Vagina (tissue), 2 donors: ENCODE measurements around the gene EEF2K. TPM values are rescaled to one million over a fixed set of nuclear protein-coding genes. Genes with fewer than 3 reads are reported as not detected.

Experiments used
- DNase-seq, 2 donors: peaks; one replicate each; pipeline ENCODE4 v3.0.0-alpha.2; 2017; ENCODE audit errors: extremely low spot score in 2 of 2
- H3K27ac ChIP-seq: fragments of 200-600 bp; sonication (generic); one replicate; pipeline ENCODE4 v1.5.1; 2019
- H3K27me3 ChIP-seq: fragments of 200-600 bp; sonication (generic); one replicate; pipeline ENCODE4 v1.5.1; 2019
- H3K36me3 ChIP-seq, 2 donors: fragments of 200-600 bp; sonication (generic); one replicate each; pipeline ENCODE4 v1.5.1; 2017 to 2019
- H3K4me1 ChIP-seq: fragments of 200-600 bp; sonication (generic); one replicate; pipeline ENCODE4 v1.5.1; 2019
- H3K4me3 ChIP-seq, 2 donors: fragments of 200-600 bp; sonication (generic); 1 replicate in 1 of 2; 2 replicates in 1 of 2; pipeline ENCODE4 v1.5.1; 2016 to 2019
- H3K9me3 ChIP-seq: fragments of 200-600 bp; sonication (generic); one replicate; pipeline ENCODE4 v1.5.1; 2019
- CTCF ChIP-seq, 3 experiments: fragments of 450-650 bp in 2 of 3; fragments of 200-600 bp in 1 of 3; sonication (generic) in 1 of 3; IDR thresholded peaks; one replicate each; pipeline ENCODE4 v1.5.1; 2017 to 2019; ENCODE audit warnings: antibody characterized with exemption in 3 of 3, mild to moderate bottlenecking in 2 of 3, moderate library complexity in 2 of 3
- POLR2A ChIP-seq, 2 donors: fragments of 450-650 bp; IDR thresholded peaks; one replicate each; pipeline ENCODE4 v1.6.1; 2017; ENCODE audit warnings: antibody characterized with exemption in 2 of 2, mild to moderate bottlenecking in 2 of 2, moderate library complexity in 2 of 2
- POLR2AphosphoS5 ChIP-seq, 2 donors: sonication (generic); formaldehyde crosslinking; IDR thresholded peaks; one replicate each; pipeline ENCODE4 v1.9.0; 2017; ENCODE audit warnings: antibody characterized with exemption in 2 of 2, mild to moderate bottlenecking in 2 of 2, low read depth in 1 of 2; ENCODE audit not compliant: insufficient read depth in 1 of 2
- intact Hi-C: fragments of 100-400 bp; cut with DNase I; formaldehyde crosslinking; loops from one replicate; pipeline ENCODE4 v1.15.1; 2023
- total RNA-seq: library from RNA; depleted of rRNA; stranded (reverse); fragments of >200 nt; gene quantifications from one replicate; pipeline ENCODE4 v1.2.3, GENCODE V29; 2016

Gene EEF2K
- total RNA-seq, 1 donor from 2014 or later: 50.3 TPM

GRCh38 chr16:22220714-22221113, 14.6 kb downstream of the EEF2K start:
- TF ChIP-seq POLR2A (IDR thresholded peaks at IDR 0.05): no peak
- TF ChIP-seq CTCF (IDR thresholded peaks at IDR 0.05): no peak
- no peak for TF ChIP-seq POLR2AphosphoS5 (IDR thresholded peaks at IDR 0.05; ENCODE audit: insufficient read depth in 1 of 2, low read depth in 1 of 2)
- H3K27ac ChIP-seq: peak overlapping the region; percentile 64
- H3K9me3 ChIP-seq: no peaks in the 10 kb centered on the region
- no peaks in the 10 kb centered on the region for H3K36me3 ChIP-seq
- peaks cover 36% of the 10 kb centered on the region for H3K4me1 ChIP-seq
- no peaks in the 10 kb centered on the region for H3K27me3 ChIP-seq
- H3K4me3 ChIP-seq: no peak overlapping the region
- intact Hi-C loops: no loop called here
- DNase-seq: no peak

GRCh38 chr16:22222006-22222405, 15.9 kb downstream of the EEF2K start:
- Histone ChIP-seq H3K4me3 (no peak overlapping the region), H3K27me3 (no peaks in the 10 kb centered on the region), H3K36me3 (peaks cover 0 to 3% of the 10 kb centered on the region in 2 donors), H3K27ac (no peak overlapping the region), H3K4me1 (peaks cover 28% of the 10 kb centered on the region), H3K9me3 (no peaks in the 10 kb centered on the region)
- no peak for DNase-seq
- TF ChIP-seq CTCF (IDR thresholded peaks at IDR 0.05): no peak
- no peak for TF ChIP-seq POLR2A (IDR thresholded peaks at IDR 0.05)
- no peak for TF ChIP-seq POLR2AphosphoS5 (IDR thresholded peaks at IDR 0.05; ENCODE audit: insufficient read depth in 1 of 2, low read depth in 1 of 2)
- intact Hi-C loops: no loop called here

- Histone ChIP-seq H3K27ac (no peak overlapping the region), H3K4me1 (peaks cover 26% of the 10 kb centered on the region)
These were observed 16.9 kb downstream of the EEF2K start for GRCh38 chr16:22222998-22223397.

GRCh38 chr16:22225060-22225459, 19.0 kb downstream of the EEF2K start:
- Histone ChIP-seq H3K9me3 (no peaks in the 10 kb centered on the region), H3K4me1 (peaks cover 18% of the 10 kb centered on the region), H3K36me3 (peaks cover 0 to 24% of the 10 kb centered on the region in 2 donors), H3K27me3 (no peaks in the 10 kb centered on the region), H3K4me3 (no peak overlapping the region), H3K27ac (peak overlapping the region; percentile 6)
- intact Hi-C loops: no loop called here
- TF ChIP-seq POLR2A (IDR thresholded peaks at IDR 0.05) (no peak), CTCF (IDR thresholded peaks at IDR 0.05) (no peak), POLR2AphosphoS5 (IDR thresholded peaks at IDR 0.05; ENCODE audit: insufficient read depth in 1 of 2, low read depth in 1 of 2) (no peak)
- no peak for DNase-seq

More at GRCh38 chr16:22222998-22223397, 16.9 kb downstream of the EEF2K start:
- Histone ChIP-seq H3K4me3 (no peak overlapping the region), H3K36me3 (peaks cover 0 to 11% of the 10 kb centered on the region in 2 donors), H3K27me3 (no peaks in the 10 kb centered on the region), H3K9me3 (no peaks in the 10 kb centered on the region)
- intact Hi-C loops: no loop called here
- no peak for DNase-seq
- TF ChIP-seq CTCF (IDR thresholded peaks at IDR 0.05) (no peak), POLR2A (IDR thresholded peaks at IDR 0.05) (no peak)

- DNase-seq: no peak
- intact Hi-C loops: no loop called here
- Histone ChIP-seq H3K36me3 (peaks cover 3 to 40% of the 10 kb centered on the region in 2 donors), H3K4me1 (peaks cover 21% of the 10 kb centered on the region), H3K4me3 (no peak overlapping the region), H3K27ac (no peak overlapping the region), H3K27me3 (no peaks in the 10 kb centered on the region), H3K9me3 (no peaks in the 10 kb centered on the region)
- TF ChIP-seq CTCF (IDR thresholded peaks at IDR 0.05) (no peak), POLR2A (IDR thresholded peaks at IDR 0.05) (no peak), POLR2AphosphoS5 (IDR thresholded peaks at IDR 0.05; ENCODE audit: insufficient read depth in 1 of 2, low read depth in 1 of 2) (no peak)
These were observed 23.8 kb downstream of the EEF2K start for GRCh38 chr16:22229889-22230288.
